ENCODE data around the gene TEX14.

GRCh38 chr17:58525239-58525638 lies 166.6 kb downstream of the TEX14 start:
- no peak for TF ChIP-seq CTCF (IDR thresholded peaks at IDR 0.05; ENCODE audit: insufficient read depth, low read length)
- TF ChIP-seq GABPA (IDR thresholded peaks at IDR 0.05; ENCODE audit: low read depth) = no peak
